Nephron progenitor cell (in vitro differentiated cells): ENCODE results near the gene EDEM3.

ENCODE experiments used
- DNase-seq: peaks from one replicate; pipeline ENCODE4 v3.0.0; 2021
- H3K27ac Mint-ChIP-seq: 2 replicates; pipeline ENCODE4 v1.8.0; 2021; ENCODE audit warnings: mild to moderate bottlenecking, moderate library complexity, mixed read lengths
- H3K27me3 Mint-ChIP-seq: 2 replicates; pipeline ENCODE4 v1.8.0; 2021; ENCODE audit warnings: mild to moderate bottlenecking, low read depth, mixed read lengths; ENCODE audit not compliant: poor library complexity
- H3K36me3 Mint-ChIP-seq: 2 replicates; pipeline ENCODE4 v1.8.0; 2021; ENCODE audit warnings: low read depth, mixed read lengths
- H3K4me1 Mint-ChIP-seq: 2 replicates; pipeline ENCODE4 v1.8.0; 2021; ENCODE audit warnings: mixed read lengths
- H3K4me3 Mint-ChIP-seq: 2 replicates; pipeline ENCODE4 v1.8.0; 2021; ENCODE audit warnings: mild to moderate bottlenecking, moderate library complexity, mixed read lengths
- H3K9me3 Mint-ChIP-seq: 2 replicates; pipeline ENCODE4 v1.8.0; 2021; ENCODE audit warnings: mild to moderate bottlenecking, moderate library complexity, mixed read lengths
- TF ChIP-seq, protein P1 (sequence below): fragments of 200-600 bp; sonication (generic); IDR thresholded peaks from 2 replicates; pipeline ENCODE4 v1.5.0; 2021; ENCODE audit warnings: antibody characterized with exemption

EDEM3 gene

DNA sequence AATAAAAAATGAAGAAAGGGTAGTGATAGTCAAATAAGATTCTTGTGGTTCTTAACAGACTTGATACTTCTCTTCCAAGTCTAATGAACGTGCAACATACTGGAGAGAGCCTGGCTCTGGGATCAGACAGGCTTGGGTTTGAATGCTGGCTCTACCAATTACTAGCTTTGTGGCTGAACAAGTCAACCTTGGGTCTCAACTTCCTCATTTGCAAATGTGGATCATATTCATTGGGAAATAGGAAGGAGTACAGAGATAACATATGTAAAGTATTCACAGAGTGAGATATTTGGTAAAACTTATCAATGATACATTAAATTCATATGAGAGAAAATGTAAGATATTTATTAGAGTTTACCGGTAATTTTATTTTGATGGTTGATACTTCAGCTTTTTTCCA is 2.0 kb downstream of the EDEM3 start:
- H3K4me1 Mint-ChIP-seq = peaks cover 31% of the 10 kb centered on the region
- peak overlapping the region; percentile 94 for H3K4me3 Mint-ChIP-seq
- no peaks in the 10 kb centered on the region for H3K9me3 Mint-ChIP-seq
- DNase-seq = no peak
- H3K27me3 Mint-ChIP-seq = peaks cover 14% of the 10 kb centered on the region
- TF ChIP-seq, protein P1, sequence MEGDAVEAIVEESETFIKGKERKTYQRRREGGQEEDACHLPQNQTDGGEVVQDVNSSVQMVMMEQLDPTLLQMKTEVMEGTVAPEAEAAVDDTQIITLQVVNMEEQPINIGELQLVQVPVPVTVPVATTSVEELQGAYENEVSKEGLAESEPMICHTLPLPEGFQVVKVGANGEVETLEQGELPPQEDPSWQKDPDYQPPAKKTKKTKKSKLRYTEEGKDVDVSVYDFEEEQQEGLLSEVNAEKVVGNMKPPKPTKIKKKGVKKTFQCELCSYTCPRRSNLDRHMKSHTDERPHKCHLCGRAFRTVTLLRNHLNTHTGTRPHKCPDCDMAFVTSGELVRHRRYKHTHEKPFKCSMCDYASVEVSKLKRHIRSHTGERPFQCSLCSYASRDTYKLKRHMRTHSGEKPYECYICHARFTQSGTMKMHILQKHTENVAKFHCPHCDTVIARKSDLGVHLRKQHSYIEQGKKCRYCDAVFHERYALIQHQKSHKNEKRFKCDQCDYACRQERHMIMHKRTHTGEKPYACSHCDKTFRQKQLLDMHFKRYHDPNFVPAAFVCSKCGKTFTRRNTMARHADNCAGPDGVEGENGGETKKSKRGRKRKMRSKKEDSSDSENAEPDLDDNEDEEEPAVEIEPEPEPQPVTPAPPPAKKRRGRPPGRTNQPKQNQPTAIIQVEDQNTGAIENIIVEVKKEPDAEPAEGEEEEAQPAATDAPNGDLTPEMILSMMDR = no peak
- H3K36me3 Mint-ChIP-seq = no peaks in the 10 kb centered on the region
- no peak overlapping the region for H3K27ac Mint-ChIP-seq

DNA sequence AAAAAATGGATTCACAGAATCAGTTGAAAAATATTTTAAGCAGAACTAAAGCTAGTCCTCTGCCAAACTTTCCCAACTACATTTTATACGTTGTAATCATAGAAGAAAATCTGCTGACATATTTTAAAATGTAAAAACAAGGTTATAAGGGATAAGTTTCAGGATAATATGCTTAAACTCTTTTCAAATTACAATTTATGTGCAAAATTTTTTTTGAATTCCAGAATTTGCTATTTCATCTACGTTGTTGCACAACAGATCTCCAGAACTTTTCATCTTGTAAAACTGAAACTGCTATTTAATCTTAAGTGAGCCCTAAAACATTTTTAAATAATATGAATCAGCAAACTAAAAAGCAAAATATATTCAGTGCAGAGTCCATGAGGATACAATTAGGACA is 5.9 kb downstream of the EDEM3 start:
- H3K4me3 Mint-ChIP-seq = no peak overlapping the region
- no peak for DNase-seq
- no peaks in the 10 kb centered on the region for H3K36me3 Mint-ChIP-seq
- TF ChIP-seq, protein P1 = no peak
- H3K27me3 Mint-ChIP-seq = no peaks in the 10 kb centered on the region
- peaks cover 34% of the 10 kb centered on the region for H3K4me1 Mint-ChIP-seq
- H3K27ac Mint-ChIP-seq = no peak overlapping the region
- no peaks in the 10 kb centered on the region for H3K9me3 Mint-ChIP-seq

GRCh38 chr1:184747089-184747955 is 7.3 kb downstream of the EDEM3 start:
- no peaks in the 10 kb centered on the region for H3K9me3 Mint-ChIP-seq
- no peaks in the 10 kb centered on the region for H3K36me3 Mint-ChIP-seq
- H3K4me1 Mint-ChIP-seq = peaks cover 28% of the 10 kb centered on the region
- no peaks in the 10 kb centered on the region for H3K27me3 Mint-ChIP-seq
- TF ChIP-seq, protein P1 = no peak
- no peak overlapping the region for H3K27ac Mint-ChIP-seq
- DNase-seq = no peak
- H3K4me3 Mint-ChIP-seq = no peak overlapping the region

- no peak overlapping the region for H3K4me3 Mint-ChIP-seq
- H3K36me3 Mint-ChIP-seq = no peaks in the 10 kb centered on the region
- H3K27ac Mint-ChIP-seq = no peak overlapping the region
- H3K27me3 Mint-ChIP-seq = no peaks in the 10 kb centered on the region
- peaks cover 28% of the 10 kb centered on the region for H3K4me1 Mint-ChIP-seq
- TF ChIP-seq, protein P1 = no peak
- DNase-seq = no peak
- H3K9me3 Mint-ChIP-seq = no peaks in the 10 kb centered on the region
These were observed 8.6 kb downstream of the EDEM3 start for GRCh38 chr1:184745929-184746638.

- Mint-ChIP-seq H3K4me1 (peaks cover 34% of the 10 kb centered on the region), H3K27ac (no peak overlapping the region), H3K4me3 (no peak overlapping the region), H3K36me3 (no peaks in the 10 kb centered on the region), H3K27me3 (no peaks in the 10 kb centered on the region), H3K9me3 (no peaks in the 10 kb centered on the region)
- TF ChIP-seq, protein P1 = no peak
- DNase-seq = no peak
These were observed 9.5 kb downstream of the EDEM3 start for GRCh38 chr1:184745110-184745509.
